ENCODE results near the gene WDR90. TPM values are rescaled to one million over a fixed set of nuclear protein-coding genes. Genes with fewer than 3 reads are reported as not detected.

Gene WDR90
- total and polyA plus RNA-seq, 3 donors from 2014 or later, result 102 to 195 (median 155) TPM

DNA sequence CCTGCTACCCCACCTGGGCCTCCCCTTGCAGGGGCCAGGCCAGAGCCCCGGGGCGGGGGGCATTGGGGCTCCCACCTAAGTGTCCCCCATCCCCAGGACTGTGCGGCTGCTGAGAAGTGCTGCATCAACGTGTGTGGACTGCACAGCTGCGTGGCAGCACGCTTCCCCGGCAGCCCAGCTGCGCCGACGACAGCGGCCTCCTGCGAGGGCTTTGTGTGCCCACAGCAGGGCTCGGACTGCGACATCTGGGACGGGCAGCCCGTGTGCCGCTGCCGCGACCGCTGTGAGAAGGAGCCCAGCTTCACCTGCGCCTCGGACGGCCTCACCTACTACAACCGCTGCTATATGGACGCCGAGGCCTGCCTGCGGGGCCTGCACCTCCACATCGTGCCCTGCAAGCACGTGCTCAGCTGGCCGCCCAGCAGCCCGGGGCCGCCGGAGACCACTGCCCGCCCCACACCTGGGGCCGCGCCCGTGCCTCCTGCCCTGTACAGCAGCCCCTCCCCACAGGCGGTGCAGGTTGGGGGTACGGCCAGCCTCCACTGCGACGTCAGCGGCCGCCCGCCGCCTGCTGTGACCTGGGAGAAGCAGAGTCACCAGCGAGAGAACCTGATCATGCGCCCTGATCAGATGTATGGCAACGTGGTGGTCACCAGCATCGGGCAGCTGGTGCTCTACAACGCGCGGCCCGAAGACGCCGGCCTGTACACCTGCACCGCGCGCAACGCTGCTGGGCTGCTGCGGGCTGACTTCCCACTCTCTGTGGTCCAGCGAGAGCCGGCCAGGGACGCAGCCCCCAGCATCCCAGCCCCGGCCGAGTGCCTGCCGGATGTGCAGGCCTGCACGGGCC is 16.5 kb upstream of the WDR90 start:
- Histone ChIP-seq H3K4me1 (peaks cover 33% of the 10 kb centered on the region), H3K27ac (no peak overlapping the region), H3K4me3 (no peak overlapping the region), H3K9me3 (no peaks in the 10 kb centered on the region), H3K27me3 (no peaks in the 10 kb centered on the region), H3K36me3 (ENCODE audit: low read depth, missing control alignments) (no peaks in the 10 kb centered on the region)
- intact Hi-C loops (cut with DNase I; ENCODE audit: low total_unique reads), result loop anchor here (10.0 kb wide), 1 partner anchor 48 kb away; no protein-coding TSS in a partner anchor
- no peak for DNase-seq
- TF ChIP-seq CTCF (IDR thresholded peaks at IDR 0.05), result no peak
- no peak for TF ChIP-seq POLR2A (IDR thresholded peaks at IDR 0.05)
- WGBS, 2 donors, result 89 to 94% methylated on average over 18 to 47 of the region's 67 CpGs

GRCh38 chr16:633336-634050 is 15.7 kb upstream of the WDR90 start:
- peaks cover 40% of the 10 kb centered on the region for H3K4me1 ChIP-seq
- intact Hi-C loops (cut with DNase I; ENCODE audit: low total_unique reads), result loop anchor here (10.0 kb wide), 1 partner anchor 49 kb away; no protein-coding TSS in a partner anchor

GRCh38 chr16:634051-634670 is 15.0 kb upstream of the WDR90 start:
- H3K4me1 ChIP-seq, result peaks cover 40% of the 10 kb centered on the region
- no peak overlapping the region for H3K4me3 ChIP-seq
- no peak for TF ChIP-seq POLR2A (IDR thresholded peaks at IDR 0.05)
- no peak for TF ChIP-seq CTCF (IDR thresholded peaks at IDR 0.05)
- no peak for DNase-seq
- WGBS, 2 donors, result 68 to 88% methylated on average over 9 to 22 of the region's 22 CpGs
- no peaks in the 10 kb centered on the region for H3K9me3 ChIP-seq
- intact Hi-C loops (cut with DNase I; ENCODE audit: low total_unique reads), result loop anchor here (10.0 kb wide), 1 partner anchor 49 kb away; no protein-coding TSS in a partner anchor
- H3K27ac ChIP-seq, result no peak overlapping the region
- H3K36me3 ChIP-seq (ENCODE audit: low read depth, missing control alignments), result no peaks in the 10 kb centered on the region
- no peaks in the 10 kb centered on the region for H3K27me3 ChIP-seq

More at GRCh38 chr16:633336-634050, 15.7 kb upstream of the WDR90 start:
- Histone ChIP-seq H3K9me3 (no peaks in the 10 kb centered on the region), H3K27me3 (no peaks in the 10 kb centered on the region), H3K27ac (no peak overlapping the region), H3K36me3 (ENCODE audit: low read depth, missing control alignments) (no peaks in the 10 kb centered on the region), H3K4me3 (no peak overlapping the region)
- DNase-seq, result no peak
- 85 to 96% methylated on average over 23 to 65 of the region's 74 CpGs for WGBS, 2 donors
- no peak for TF ChIP-seq CTCF (IDR thresholded peaks at IDR 0.05)
- no peak for TF ChIP-seq POLR2A (IDR thresholded peaks at IDR 0.05)

GRCh38 chr16:634996-635395 is 14.2 kb upstream of the WDR90 start:
- TF ChIP-seq CTCF (IDR thresholded peaks at IDR 0.05) (no peak), POLR2A (IDR thresholded peaks at IDR 0.05) (no peak)
- DNase-seq, result no peak
- Histone ChIP-seq H3K4me3 (no peak overlapping the region), H3K27me3 (no peaks in the 10 kb centered on the region), H3K9me3 (no peaks in the 10 kb centered on the region), H3K36me3 (ENCODE audit: low read depth, missing control alignments) (no peaks in the 10 kb centered on the region), H3K27ac (no peak overlapping the region), H3K4me1 (peaks cover 34% of the 10 kb centered on the region)
- intact Hi-C loops (cut with DNase I; ENCODE audit: low total_unique reads), result loop anchor here (10.0 kb wide), 1 partner anchor 50 kb away; no protein-coding TSS in a partner anchor
- WGBS, 2 donors, result 69 to 88% methylated on average over 3 to 7 of the region's 7 CpGs
